ENCODE results near the gene RSBN1.

- TF ChIP-seq EZH2 (IDR thresholded peaks at IDR 0.05; ENCODE audit: borderline replicate concordance, low read length) (no peak), CTCF (IDR thresholded peaks at IDR 0.05; ENCODE audit: low read length) (no peak)
These were observed 19.3 kb downstream of the RSBN1 start for GRCh38 chr1:113792986-113793385.
